GM19452 (cell line): ENCODE measurements around the gene CLEC2L.

Experiments used
- ATAC-seq: cut with Tn5 transposase; IDR thresholded peaks from one replicate; pipeline ENCODE4 v1.9.1; 2021; ENCODE audit not compliant: unreplicated experiment

CLEC2L gene

DNA sequence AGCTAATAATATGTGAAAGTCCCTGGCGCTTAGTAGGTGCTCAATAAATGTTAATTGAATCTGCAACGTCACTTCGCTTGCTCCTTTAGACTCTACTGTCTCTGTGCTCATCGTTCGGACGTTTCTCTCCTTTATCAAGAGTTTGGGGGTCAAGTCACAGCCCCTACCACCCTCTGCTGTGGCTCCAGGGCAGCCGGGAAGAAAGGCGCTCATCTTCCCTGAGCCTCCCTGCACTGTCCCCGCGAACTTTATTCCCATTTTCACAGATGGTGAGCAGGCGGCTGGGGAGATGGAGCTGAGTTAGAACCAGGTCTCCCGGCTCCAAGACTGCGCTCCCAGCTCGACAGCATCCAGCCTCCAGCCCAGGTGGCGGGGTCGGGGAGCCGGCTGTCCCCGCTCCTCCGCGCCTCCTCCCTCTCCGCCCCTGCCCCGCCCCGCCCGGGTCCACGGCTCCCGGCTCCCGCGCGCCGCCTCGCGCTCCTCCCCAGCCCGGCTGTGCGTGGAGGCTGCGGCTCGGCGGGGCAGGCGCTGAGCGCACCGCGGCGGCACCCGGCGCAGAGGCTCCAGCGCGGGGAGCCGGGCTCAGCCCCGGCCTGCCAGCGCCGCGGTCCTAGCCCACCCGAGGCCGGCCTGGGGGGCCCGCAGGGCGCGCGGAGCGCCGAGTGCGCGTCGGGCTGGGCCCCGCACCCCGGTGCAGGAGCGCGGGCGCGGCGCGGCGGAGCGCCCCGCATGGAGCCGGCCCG is at the start of gene CLEC2L:
CLEC2L (plus strand) TSS at position 487 of the 743 bp plus-strand sequence; CDS start at position 730, 243 bp downstream.
- no peak for ATAC-seq

- no peak for ATAC-seq
Observed at GRCh38 chr7:139476139-139476538, 47.3 kb upstream of the CLEC2L start.

DNA sequence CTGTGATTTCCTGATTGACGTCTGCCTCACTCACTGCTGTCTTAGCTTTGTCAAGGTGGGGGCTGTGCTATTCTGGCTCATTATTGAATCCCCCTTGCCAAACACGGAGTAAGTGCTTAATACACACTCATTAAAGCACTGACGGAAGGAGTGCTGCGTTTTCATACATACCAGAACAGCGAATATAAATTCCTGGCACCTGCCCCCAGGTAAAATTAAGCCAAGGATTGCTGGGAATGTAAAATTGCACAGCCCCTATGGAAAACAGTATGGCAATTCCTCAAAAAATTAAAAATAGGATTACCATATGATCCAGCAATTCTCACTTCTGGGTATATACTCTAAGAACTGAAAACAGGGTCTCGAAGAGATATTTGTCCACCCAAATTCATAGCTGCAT is 46.6 kb upstream of the CLEC2L start:
- ATAC-seq, result no peak

- no peak for ATAC-seq
Observed at GRCh38 chr7:139479620-139480019, 43.9 kb upstream of the CLEC2L start.

GRCh38 chr7:139481364-139481763 is 42.1 kb upstream of the CLEC2L start:
- ATAC-seq, result no peak

- ATAC-seq, result no peak
Observed at GRCh38 chr7:139482122-139482521, 41.4 kb upstream of the CLEC2L start.

GRCh38 chr7:139482662-139483466 is 40.6 kb upstream of the CLEC2L start:
- peak; percentile 29 for ATAC-seq

- no peak for ATAC-seq
Observed at GRCh38 chr7:139487366-139488080, 36.0 kb upstream of the CLEC2L start.

DNA sequence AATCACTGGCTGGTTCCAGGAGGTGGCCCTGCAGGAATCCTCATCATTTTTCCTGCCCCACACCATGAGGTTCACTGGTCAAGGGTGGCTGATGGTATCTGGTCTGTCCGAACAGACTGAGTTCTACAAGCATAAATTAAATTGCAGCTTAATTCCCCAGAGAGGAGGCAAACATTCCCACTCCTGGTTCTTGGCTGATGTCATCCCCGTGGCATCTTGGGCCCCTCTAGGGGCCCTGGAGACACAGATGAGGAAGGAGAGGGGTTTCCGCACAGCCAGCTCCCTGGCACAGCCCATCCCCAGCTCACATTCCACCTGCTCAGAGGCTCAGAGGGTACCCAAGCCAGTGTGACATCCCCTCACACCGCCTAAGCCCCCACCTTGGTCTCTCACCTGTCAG is 34.7 kb upstream of the CLEC2L start:
- ATAC-seq, result no peak

DNA sequence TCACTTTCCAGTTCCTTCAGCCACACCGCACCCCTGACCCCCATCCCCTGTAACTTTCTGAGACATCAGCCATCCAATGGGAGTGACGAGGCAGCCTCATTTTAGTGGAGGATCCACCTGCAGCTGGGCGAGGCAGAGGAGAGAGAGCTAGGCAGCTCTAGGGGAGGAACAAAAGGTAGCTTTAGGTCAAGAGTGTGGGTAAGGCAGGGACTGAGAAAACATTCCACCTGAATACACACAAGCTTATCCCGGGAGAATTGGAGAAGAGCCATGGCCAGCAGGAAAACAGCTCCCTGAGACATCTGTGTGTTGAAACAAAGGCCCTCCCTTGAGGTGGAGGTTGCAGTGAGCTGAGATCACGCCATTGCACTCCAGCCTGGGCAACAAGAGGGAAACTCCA is 33.4 kb upstream of the CLEC2L start:
- ATAC-seq, result no peak

GRCh38 chr7:139492293-139492692 is 31.2 kb upstream of the CLEC2L start:
- ATAC-seq, result no peak

GRCh38 chr7:139494835-139495579 is 28.5 kb upstream of the CLEC2L start:
- ATAC-seq, result peak; percentile 79

DNA sequence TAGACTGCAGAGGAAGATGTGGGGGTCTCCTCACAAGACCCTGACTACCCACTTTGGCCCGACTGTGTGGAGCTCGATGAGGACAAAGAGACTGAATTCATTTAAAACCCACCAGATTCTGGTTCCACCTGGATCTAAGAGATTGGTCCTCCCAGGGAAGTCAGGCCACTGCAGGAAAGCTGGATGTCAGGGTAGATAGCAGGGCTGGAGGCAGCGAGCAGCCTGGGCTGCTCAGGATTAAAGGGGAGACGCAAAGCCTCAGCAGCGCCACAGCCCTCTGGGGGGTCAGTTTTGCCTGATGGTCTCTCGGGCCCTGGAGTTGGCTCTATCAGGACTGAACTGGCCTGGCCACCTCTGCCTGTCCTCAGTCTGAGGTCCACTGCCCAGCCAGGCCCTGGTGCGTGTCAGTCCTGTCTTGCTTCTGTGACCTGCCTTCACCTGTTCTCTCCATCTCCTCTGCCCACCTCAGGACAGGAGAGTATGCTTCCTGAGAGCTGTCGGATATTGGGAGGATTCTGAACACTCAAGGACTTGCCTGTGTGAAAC is 27.8 kb upstream of the CLEC2L start:
- ATAC-seq, result peak; percentile 8

DNA sequence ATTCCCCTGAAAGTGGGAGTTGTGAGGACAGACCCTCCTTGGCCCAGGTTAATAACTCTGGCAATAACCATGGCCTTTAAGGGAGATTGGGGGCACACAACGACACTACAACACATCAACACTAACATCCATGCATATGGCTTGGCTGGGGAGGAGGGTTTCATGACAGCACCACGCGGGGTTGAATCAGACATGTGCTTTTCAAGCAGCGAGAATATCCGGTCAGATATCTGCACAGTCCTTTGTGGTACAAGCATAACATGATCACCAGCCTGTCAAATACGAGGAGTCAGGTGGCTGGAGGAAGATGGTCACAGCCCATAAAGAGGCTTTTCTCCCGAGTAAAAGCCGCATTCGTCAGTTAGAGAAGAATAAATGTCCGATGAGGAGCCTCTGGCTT is 27.0 kb upstream of the CLEC2L start:
- no peak for ATAC-seq

DNA sequence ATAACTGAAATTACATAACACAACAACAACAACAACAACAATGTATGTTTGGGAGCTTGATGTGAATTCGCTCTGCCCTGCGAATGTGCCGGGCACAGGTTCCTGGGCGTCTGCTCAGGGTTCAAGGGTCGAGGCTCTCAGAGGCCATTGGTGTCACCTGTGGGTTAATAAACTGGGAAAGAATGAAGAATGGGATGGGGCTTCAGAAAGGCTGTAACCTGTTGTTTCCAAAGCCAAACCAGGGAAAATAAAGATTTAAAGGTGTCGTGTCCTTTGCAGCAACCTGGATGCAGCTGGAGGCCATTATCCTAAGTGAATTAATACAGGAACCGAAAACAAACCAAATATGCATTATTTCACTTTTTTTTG is 22.7 kb upstream of the CLEC2L start:
- no peak for ATAC-seq

GRCh38 chr7:139502226-139502625 is 21.3 kb upstream of the CLEC2L start:
- ATAC-seq, result no peak

- no peak for ATAC-seq
Observed at GRCh38 chr7:139505563-139505962, 17.9 kb upstream of the CLEC2L start.

DNA sequence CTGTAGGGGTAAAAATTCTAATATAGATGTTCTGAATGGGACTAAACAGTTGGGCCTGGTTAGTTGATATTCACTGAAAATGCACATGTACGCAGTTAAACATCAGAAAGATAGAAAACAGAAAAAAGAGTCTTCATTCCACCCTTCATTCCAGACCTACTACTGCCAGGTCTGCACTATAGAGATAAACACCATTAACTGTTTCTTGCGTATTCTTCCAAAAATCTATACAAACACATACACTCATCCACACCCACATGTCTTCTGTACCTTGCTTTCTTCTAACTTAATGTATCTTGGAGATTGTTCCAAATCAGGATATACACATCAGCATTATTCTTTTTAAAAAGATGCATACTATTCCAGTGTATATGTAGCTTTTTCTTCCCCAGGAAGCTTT is 13.9 kb upstream of the CLEC2L start:
- ATAC-seq, result no peak

- no peak for ATAC-seq
Observed at GRCh38 chr7:139511315-139511714, 12.2 kb upstream of the CLEC2L start.

GRCh38 chr7:139515266-139515665 is 8.2 kb upstream of the CLEC2L start:
- ATAC-seq, result no peak

- ATAC-seq, result no peak
Observed at GRCh38 chr7:139521439-139521838, 2.0 kb upstream of the CLEC2L start.
